Osteoblast (primary cell): ENCODE measurements around the gene SEPTIN10. TPM values are rescaled to one million over a fixed set of nuclear protein-coding genes. Genes with fewer than 3 reads are reported as not detected.

Experiments used
- DNase-seq: peaks from one replicate; pipeline ENCODE4 v3.0.0; 2011; ENCODE audit warnings: low spot score, mixed read lengths; ENCODE audit not compliant: insufficient read length; ENCODE audit errors: missing footprints
- H2AFZ ChIP-seq: 2 replicates; pipeline ENCODE4 v1.6.0; 2011; ENCODE audit warnings: mild to moderate bottlenecking, low read length
- H3K27ac ChIP-seq: 2 replicates; pipeline ENCODE4 v1.5.1; 2011; ENCODE audit warnings: mild to moderate bottlenecking, low read depth, low read length, moderate library complexity
- H3K27me3 ChIP-seq: 2 replicates; pipeline ENCODE4 v1.6.0; 2012; ENCODE audit warnings: mild to moderate bottlenecking, control low read depth, inconsistent platforms, low read length, moderate library complexity; ENCODE audit not compliant: insufficient read depth
- H3K36me3 ChIP-seq: 2 replicates; pipeline ENCODE4 v1.5.1; 2011; ENCODE audit warnings: mild to moderate bottlenecking, low read length, control low read depth, moderate library complexity; ENCODE audit not compliant: insufficient read depth
- H3K4me1 ChIP-seq: 2 replicates; pipeline ENCODE4 v1.5.1; 2011; ENCODE audit warnings: mild to moderate bottlenecking, low read length, control low read depth, moderate library complexity; ENCODE audit not compliant: insufficient read depth
- H3K4me2 ChIP-seq: 2 replicates; pipeline ENCODE4 v1.6.0; 2011; ENCODE audit warnings: mild to moderate bottlenecking, low read length; ENCODE audit not compliant: insufficient read depth
- H3K4me3 ChIP-seq: fragments of 200-600 bp; sonication (generic); 3 replicates; pipeline ENCODE4 v1.5.1; 2012; ENCODE audit warnings: mild to moderate bottlenecking, low read length, inconsistent platforms; ENCODE audit not compliant: insufficient read depth
- H3K79me2 ChIP-seq: 2 replicates; pipeline ENCODE4 v1.6.0; 2012; ENCODE audit warnings: mild to moderate bottlenecking, low read length, control low read depth, inconsistent platforms; ENCODE audit not compliant: insufficient read depth
- H3K9me3 ChIP-seq: 2 replicates; pipeline ENCODE4 v1.5.1; 2011; ENCODE audit warnings: low read depth, low read length, control low read depth
- H4K20me1 ChIP-seq: 2 replicates; pipeline ENCODE4 v1.6.0; 2012; ENCODE audit warnings: mild to moderate bottlenecking, low read length, control low read depth; ENCODE audit not compliant: insufficient read depth
- CTCF ChIP-seq: IDR thresholded peaks from 2 replicates; pipeline ENCODE4 v1.5.1; 2011; ENCODE audit warnings: mild to moderate bottlenecking, low read depth, low read length, moderate library complexity; ENCODE audit errors: extremely low read depth
- total RNA-seq: library from RNA; depleted of rRNA; stranded (reverse); fragments of >200 nt; gene quantifications from 2 replicates; pipeline ENCODE4 v1.2.3, GENCODE V29; 2012

SEPTIN10 gene
- total RNA-seq, 1 donor, result 101 TPM

DNA sequence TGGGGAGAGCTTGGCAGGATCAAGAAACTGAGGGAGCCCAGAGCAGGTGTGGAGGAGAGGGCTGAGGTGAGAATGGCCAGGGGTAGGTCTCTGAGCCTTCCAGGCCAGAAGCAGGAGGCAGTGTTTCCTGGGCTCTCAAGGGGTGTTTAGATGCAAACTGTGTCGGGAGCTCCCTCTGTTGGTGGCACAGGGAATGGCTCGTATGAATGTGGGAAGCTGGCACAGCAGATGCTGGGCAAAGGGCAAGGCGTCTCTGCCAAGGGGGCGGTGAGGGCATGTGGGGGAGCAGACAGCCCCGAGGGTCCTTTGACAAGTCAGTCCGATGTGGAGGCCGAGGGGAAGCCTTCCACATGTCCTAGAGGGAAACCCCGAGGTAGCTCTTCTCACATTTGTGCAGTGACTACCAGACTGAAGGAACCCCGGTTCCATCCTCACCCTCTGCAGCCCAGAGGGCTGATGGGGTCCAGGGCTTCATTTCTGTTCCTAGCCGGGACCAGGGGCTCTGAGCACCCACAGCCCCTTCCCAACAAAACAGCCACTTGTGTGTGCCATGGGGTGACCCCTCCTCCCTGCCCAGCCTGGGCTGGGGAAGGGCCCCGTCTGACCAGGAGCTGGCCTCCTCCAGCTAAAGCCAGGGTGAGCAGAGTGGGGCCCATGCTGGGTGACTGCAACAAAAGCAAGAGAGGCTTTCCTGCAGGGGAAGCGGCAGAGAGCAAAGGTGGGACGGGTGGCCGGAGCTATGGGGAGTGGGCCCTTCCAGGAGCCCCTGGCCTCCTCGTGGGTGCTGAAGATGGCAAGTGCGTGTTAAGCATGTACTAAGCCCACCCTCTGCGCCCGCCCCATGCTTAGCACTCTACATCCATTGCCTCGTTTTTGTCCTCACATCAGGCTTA is 103.4 kb downstream of the SEPTIN10 start:
- no peaks in the 10 kb centered on the region for H3K9me3 ChIP-seq
- no peak overlapping the region for H3K27ac ChIP-seq
- H3K4me2 ChIP-seq, result no peak overlapping the region
- no peak overlapping the region for H3K4me3 ChIP-seq
- H2AFZ ChIP-seq, result no peak overlapping the region
- H3K4me1 ChIP-seq, result peaks cover 9% of the 10 kb centered on the region
- no peaks in the 10 kb centered on the region for H3K36me3 ChIP-seq
- DNase-seq, result peak; percentile 96
- no peaks in the 10 kb centered on the region for H3K27me3 ChIP-seq
- H4K20me1 ChIP-seq, result no peaks in the 10 kb centered on the region
- no peaks in the 10 kb centered on the region for H3K79me2 ChIP-seq
- peak; percentile 93 for TF ChIP-seq CTCF

- Histone ChIP-seq H3K79me2 (no peaks in the 10 kb centered on the region), H2AFZ (no peak overlapping the region), H3K4me2 (no peak overlapping the region), H3K4me1 (no peaks in the 10 kb centered on the region), H4K20me1 (no peaks in the 10 kb centered on the region), H3K27ac (no peak overlapping the region), H3K27me3 (no peaks in the 10 kb centered on the region), H3K4me3 (no peak overlapping the region), H3K36me3 (no peaks in the 10 kb centered on the region), H3K9me3 (no peaks in the 10 kb centered on the region)
- DNase-seq, result peak; percentile 75
- no peak for TF ChIP-seq CTCF
Measured at GRCh38 chr2:109508556-109508955, 105.2 kb downstream of the SEPTIN10 start.

DNA sequence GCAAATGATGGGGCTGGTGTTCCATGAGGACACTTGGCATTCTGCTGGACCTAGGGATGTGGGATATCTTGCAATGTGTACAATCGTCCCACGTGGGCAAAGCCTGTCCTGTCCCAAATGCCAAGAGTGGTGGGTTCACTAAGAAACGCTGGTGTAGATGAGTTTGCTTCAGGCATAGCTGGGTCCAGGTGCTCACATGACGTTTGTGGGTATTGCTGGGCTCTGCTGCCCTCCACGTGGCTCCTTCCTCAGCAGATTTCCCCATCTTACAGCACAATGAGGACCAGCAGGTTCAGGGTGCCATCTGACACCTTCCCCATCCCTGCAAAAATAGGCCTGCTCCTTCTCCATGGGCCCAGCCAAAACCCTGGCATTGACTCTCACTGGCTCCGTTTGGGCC is 105.9 kb downstream of the SEPTIN10 start:
- peak; percentile 82 for DNase-seq
- Histone ChIP-seq H3K4me1 (no peaks in the 10 kb centered on the region), H2AFZ (no peak overlapping the region), H3K9me3 (no peaks in the 10 kb centered on the region), H3K79me2 (no peaks in the 10 kb centered on the region), H3K27ac (no peak overlapping the region), H3K4me3 (no peak overlapping the region), H3K27me3 (no peaks in the 10 kb centered on the region), H4K20me1 (no peaks in the 10 kb centered on the region), H3K36me3 (no peaks in the 10 kb centered on the region), H3K4me2 (no peak overlapping the region)
- TF ChIP-seq CTCF, result no peak

DNA sequence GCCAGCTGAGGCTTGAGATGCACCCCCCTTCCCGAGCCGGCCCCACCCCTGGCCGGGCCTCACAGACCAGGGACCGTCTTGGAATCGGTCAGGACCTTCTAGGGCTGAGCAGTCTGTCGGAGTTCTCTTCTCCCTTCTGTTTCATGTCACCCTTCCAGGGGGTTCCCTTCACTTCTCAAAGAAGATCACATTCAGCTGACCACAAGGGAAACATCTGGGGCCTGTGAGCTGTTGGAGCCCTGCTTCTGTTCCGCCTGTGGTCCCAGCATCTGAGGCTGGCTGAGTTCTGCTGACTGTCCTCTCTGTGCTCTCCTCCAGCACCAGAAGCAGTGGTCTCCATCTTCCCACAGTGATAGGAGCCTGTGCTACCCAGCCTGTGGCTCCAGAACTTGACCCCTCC is 106.5 kb downstream of the SEPTIN10 start:
- Histone ChIP-seq H3K27me3 (no peaks in the 10 kb centered on the region), H3K79me2 (no peaks in the 10 kb centered on the region), H4K20me1 (no peaks in the 10 kb centered on the region), H3K9me3 (no peaks in the 10 kb centered on the region), H3K36me3 (no peaks in the 10 kb centered on the region), H2AFZ (no peak overlapping the region), H3K4me1 (no peaks in the 10 kb centered on the region), H3K4me3 (no peak overlapping the region), H3K4me2 (no peak overlapping the region), H3K27ac (no peak overlapping the region)
- no peak for TF ChIP-seq CTCF
- peak; percentile 67 for DNase-seq
